DND-41 (cell line): ENCODE data around the gene LRRTM4.

ENCODE experiments used
- ATAC-seq: fragments of 200-7000 bp; cut with Tn5 transposase; 3 replicates; pipeline ENCODE4 v1.9.1; 2021; ENCODE audit warnings: low read depth; ENCODE audit not compliant: insufficient read depth
- DNase-seq: peaks from one replicate; pipeline ENCODE4 v3.0.0-alpha.2; 2020
- H2AFZ ChIP-seq: 2 replicates; pipeline ENCODE4 v1.6.0; 2012; ENCODE audit warnings: low read depth, low read length
- H3K27ac ChIP-seq: 2 replicates; pipeline ENCODE4 v1.5.1; 2012; ENCODE audit warnings: low read length, inconsistent platforms
- H3K27me3 ChIP-seq: fragments of 200-600 bp; sonication (generic); 2 replicates; pipeline ENCODE4 v1.6.0; 2012; ENCODE audit warnings: low read length, mild to moderate bottlenecking, inconsistent platforms; ENCODE audit not compliant: insufficient read depth, poor library complexity
- H3K36me3 ChIP-seq: 2 replicates; pipeline ENCODE4 v1.5.1; 2012; ENCODE audit warnings: low read length, inconsistent platforms; ENCODE audit not compliant: insufficient read depth
- H3K4me1 ChIP-seq: 2 replicates; pipeline ENCODE4 v1.5.1; 2012; ENCODE audit warnings: mild to moderate bottlenecking, low read length; ENCODE audit not compliant: insufficient read depth
- H3K4me2 ChIP-seq: 2 replicates; pipeline ENCODE4 v1.6.0; 2012; ENCODE audit warnings: mild to moderate bottlenecking, moderate library complexity, low read length, inconsistent platforms; ENCODE audit not compliant: insufficient read depth
- H3K4me3 ChIP-seq, 2 experiments: fragments of 200-600 bp in 1 of 2; shearing (Covaris generic) in 1 of 2; 2 replicates each; pipeline ENCODE4 v1.5.1; 2012 to 2016; ENCODE audit warnings: inconsistent platforms in 2 of 2, low read length in 2 of 2, mild to moderate bottlenecking in 2 of 2, low read depth in 1 of 2, moderate library complexity in 1 of 2
- H3K79me2 ChIP-seq: 2 replicates; pipeline ENCODE4 v1.6.0; 2012; ENCODE audit warnings: low read length, inconsistent platforms; ENCODE audit not compliant: insufficient read depth
- H3K9ac ChIP-seq: 2 replicates; pipeline ENCODE4 v1.6.0; 2012; ENCODE audit warnings: low read depth, mild to moderate bottlenecking, inconsistent platforms, low read length, moderate library complexity
- H3K9me3 ChIP-seq: 2 replicates; pipeline ENCODE4 v1.5.1; 2012; ENCODE audit warnings: low read length, moderate library complexity, mild to moderate bottlenecking, inconsistent platforms; ENCODE audit not compliant: insufficient read depth, severe bottlenecking
- H4K20me1 ChIP-seq: 2 replicates; pipeline ENCODE4 v1.6.0; 2012; ENCODE audit warnings: low read length; ENCODE audit not compliant: insufficient read depth
- EZH2 ChIP-seq: IDR thresholded peaks from 3 replicates; pipeline ENCODE4 v1.6.1; 2012; ENCODE audit warnings: borderline replicate concordance, low read depth, mild to moderate bottlenecking, moderate library complexity, low read length, inconsistent platforms; ENCODE audit not compliant: severe bottlenecking
- TF ChIP-seq, protein P1 (sequence below): IDR thresholded peaks from 2 replicates; pipeline ENCODE4 v1.5.1; 2012; ENCODE audit warnings: borderline replicate concordance, low read length, moderate library complexity, mild to moderate bottlenecking; ENCODE audit not compliant: poor library complexity, severe bottlenecking; ENCODE audit errors: extremely low read depth

LRRTM4 gene

DNA sequence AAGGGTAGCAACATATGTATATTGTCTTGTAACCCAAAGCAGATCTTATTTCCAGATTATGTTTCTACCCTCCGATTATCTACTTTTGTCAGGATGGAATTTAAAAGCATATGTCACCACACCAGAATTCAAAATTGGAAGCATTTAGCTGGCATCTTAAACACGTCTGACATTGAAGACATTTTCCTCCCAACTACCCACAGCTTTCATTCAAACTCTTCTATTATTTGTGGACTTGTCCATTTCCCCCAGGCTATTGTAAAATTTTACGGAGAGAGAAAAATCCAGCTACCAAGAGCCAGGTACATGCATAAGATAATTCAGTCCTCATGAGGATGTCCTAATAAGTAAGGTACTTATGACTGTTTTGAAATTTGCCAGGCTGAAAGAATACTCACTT lies 659.3 kb downstream of the LRRTM4 start:
- H3K9ac ChIP-seq: no peak overlapping the region
- DNase-seq (no peak), ATAC-seq (no peak)
- H2AFZ ChIP-seq: no peak overlapping the region
- H3K36me3 ChIP-seq: no peaks in the 10 kb centered on the region
- no peak overlapping the region for H3K27ac ChIP-seq
- TF ChIP-seq, protein P1, sequence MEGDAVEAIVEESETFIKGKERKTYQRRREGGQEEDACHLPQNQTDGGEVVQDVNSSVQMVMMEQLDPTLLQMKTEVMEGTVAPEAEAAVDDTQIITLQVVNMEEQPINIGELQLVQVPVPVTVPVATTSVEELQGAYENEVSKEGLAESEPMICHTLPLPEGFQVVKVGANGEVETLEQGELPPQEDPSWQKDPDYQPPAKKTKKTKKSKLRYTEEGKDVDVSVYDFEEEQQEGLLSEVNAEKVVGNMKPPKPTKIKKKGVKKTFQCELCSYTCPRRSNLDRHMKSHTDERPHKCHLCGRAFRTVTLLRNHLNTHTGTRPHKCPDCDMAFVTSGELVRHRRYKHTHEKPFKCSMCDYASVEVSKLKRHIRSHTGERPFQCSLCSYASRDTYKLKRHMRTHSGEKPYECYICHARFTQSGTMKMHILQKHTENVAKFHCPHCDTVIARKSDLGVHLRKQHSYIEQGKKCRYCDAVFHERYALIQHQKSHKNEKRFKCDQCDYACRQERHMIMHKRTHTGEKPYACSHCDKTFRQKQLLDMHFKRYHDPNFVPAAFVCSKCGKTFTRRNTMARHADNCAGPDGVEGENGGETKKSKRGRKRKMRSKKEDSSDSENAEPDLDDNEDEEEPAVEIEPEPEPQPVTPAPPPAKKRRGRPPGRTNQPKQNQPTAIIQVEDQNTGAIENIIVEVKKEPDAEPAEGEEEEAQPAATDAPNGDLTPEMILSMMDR: no peak
- TF ChIP-seq EZH2: no peak
- H3K4me2 ChIP-seq: no peak overlapping the region
- H3K79me2 ChIP-seq: no peaks in the 10 kb centered on the region
- H3K27me3 ChIP-seq: no peaks in the 10 kb centered on the region
- H3K9me3 ChIP-seq: no peaks in the 10 kb centered on the region
- no peaks in the 10 kb centered on the region for H3K4me1 ChIP-seq
- H4K20me1 ChIP-seq: no peaks in the 10 kb centered on the region
- H3K4me3 ChIP-seq: no peak overlapping the region

DNA sequence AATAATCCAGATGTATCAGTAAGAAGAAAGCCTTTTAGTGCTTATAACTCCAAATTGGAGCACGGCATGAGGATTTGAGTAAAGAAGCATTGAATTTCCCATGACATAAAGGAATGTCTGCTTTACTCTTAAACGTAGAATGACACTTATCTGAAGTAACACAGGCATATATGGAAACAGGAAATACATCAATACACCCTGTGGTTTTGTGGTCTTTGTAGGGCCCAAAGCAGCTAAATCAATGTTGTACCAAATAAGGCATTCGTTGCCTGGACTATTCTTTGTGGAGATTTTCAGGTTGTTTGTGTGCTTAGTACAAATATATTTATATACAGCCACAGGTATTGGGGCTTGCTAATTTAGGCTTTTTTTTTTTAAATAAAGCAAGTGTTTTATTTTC lies 660.5 kb downstream of the LRRTM4 start:
- no peaks in the 10 kb centered on the region for H4K20me1 ChIP-seq
- TF ChIP-seq, protein P1: no peak
- no peak for TF ChIP-seq EZH2
- H3K79me2 ChIP-seq: no peaks in the 10 kb centered on the region
- H3K9me3 ChIP-seq: no peaks in the 10 kb centered on the region
- H3K36me3 ChIP-seq: no peaks in the 10 kb centered on the region
- ATAC-seq: peak; percentile 84
- H3K9ac ChIP-seq: no peak overlapping the region
- DNase-seq: peak; percentile 4
- no peak overlapping the region for H3K4me3 ChIP-seq
- no peak overlapping the region for H3K4me2 ChIP-seq
- H3K4me1 ChIP-seq: no peaks in the 10 kb centered on the region
- no peak overlapping the region for H3K27ac ChIP-seq
- H2AFZ ChIP-seq: no peak overlapping the region
- no peaks in the 10 kb centered on the region for H3K27me3 ChIP-seq

DNA sequence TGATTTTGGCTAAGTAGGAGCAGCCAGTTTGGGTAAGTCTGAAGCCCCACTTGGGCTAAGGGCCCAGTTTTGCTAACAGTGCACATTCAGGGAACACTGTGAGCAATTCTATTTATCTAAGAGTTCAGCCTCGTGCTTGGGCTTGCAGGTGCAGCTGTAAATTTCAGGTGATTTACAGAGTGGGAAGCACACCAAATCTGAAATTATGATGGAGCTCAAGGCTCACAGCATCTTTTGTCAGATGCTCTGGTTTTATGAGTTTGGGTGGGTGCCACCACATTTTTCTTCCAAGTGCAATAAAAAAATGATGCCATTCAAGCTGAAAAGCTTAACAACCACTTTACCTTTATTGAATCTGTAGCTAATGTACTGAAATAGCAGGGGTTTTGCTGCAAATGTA lies 671.2 kb downstream of the LRRTM4 start:
- Histone ChIP-seq H3K4me1 (no peaks in the 10 kb centered on the region), H3K4me3 (no peak overlapping the region), H4K20me1 (no peaks in the 10 kb centered on the region), H3K9ac (no peak overlapping the region), H3K36me3 (no peaks in the 10 kb centered on the region), H2AFZ (no peak overlapping the region), H3K9me3 (no peaks in the 10 kb centered on the region), H3K27me3 (no peaks in the 10 kb centered on the region), H3K27ac (no peak overlapping the region), H3K4me2 (no peak overlapping the region), H3K79me2 (no peaks in the 10 kb centered on the region)
- DNase-seq: no peak
- no peak for TF ChIP-seq EZH2
- TF ChIP-seq, protein P1: no peak
- ATAC-seq: no peak

DNA sequence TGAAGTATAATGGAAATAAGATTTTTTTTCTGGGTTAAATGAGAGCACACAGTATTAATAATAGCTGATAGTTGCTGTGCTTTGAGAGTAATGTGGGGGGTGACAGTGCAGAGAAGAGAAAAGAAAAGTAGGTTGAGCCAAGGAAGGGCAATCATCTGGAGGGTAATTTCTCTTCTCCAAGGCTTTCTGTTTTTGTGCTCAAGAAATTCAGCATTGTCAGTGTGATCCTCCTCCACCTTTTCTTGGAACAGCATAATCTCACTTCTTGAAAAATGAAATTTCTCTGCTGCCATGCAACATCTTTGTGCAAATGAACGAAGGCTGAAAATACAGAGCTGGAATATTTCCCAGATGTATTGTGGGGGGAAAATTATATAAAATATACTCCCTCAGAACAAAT lies 673.1 kb downstream of the LRRTM4 start:
- H4K20me1 ChIP-seq: no peaks in the 10 kb centered on the region
- H3K36me3 ChIP-seq: no peaks in the 10 kb centered on the region
- H2AFZ ChIP-seq: no peak overlapping the region
- no peak overlapping the region for H3K4me3 ChIP-seq
- no peaks in the 10 kb centered on the region for H3K9me3 ChIP-seq
- no peaks in the 10 kb centered on the region for H3K79me2 ChIP-seq
- no peaks in the 10 kb centered on the region for H3K27me3 ChIP-seq
- H3K9ac ChIP-seq: no peak overlapping the region
- H3K4me1 ChIP-seq: no peaks in the 10 kb centered on the region
- no peak for DNase-seq
- TF ChIP-seq, protein P1: no peak
- no peak for TF ChIP-seq EZH2
- ATAC-seq: no peak
- no peak overlapping the region for H3K4me2 ChIP-seq
- no peak overlapping the region for H3K27ac ChIP-seq
